Measurements from ENCODE around the gene TRAF3.
"Not testable (repeated sequence)": the region's sequence is repeated elsewhere in the genome, so short reads cannot be mapped to it uniquely, and the experiment has no call there.

TRAF3 gene

GRCh38 chr14:102857444-102857843, 80.2 kb downstream of the TRAF3 start:
- H3K4me3 ChIP-seq (ENCODE audit: low read depth, low read length) = no peak overlapping the region

GRCh38 chr14:102859911-102860310, 82.7 kb downstream of the TRAF3 start:
- no peak overlapping the region for H3K4me3 ChIP-seq (ENCODE audit: low read depth, low read length)

- no peak overlapping the region for H3K4me3 ChIP-seq (ENCODE audit: low read depth, low read length)
Observed at GRCh38 chr14:102862154-102862773, 85.0 kb downstream of the TRAF3 start.

- no peak overlapping the region for H3K4me3 ChIP-seq (ENCODE audit: low read depth, low read length)
Observed at GRCh38 chr14:102863381-102863780, 86.1 kb downstream of the TRAF3 start.

- H3K4me3 ChIP-seq (ENCODE audit: low read depth, low read length) = not testable (repeated sequence)
Observed at GRCh38 chr14:102865916-102866315, 88.7 kb downstream of the TRAF3 start.

GRCh38 chr14:102866982-102867761, 89.9 kb downstream of the TRAF3 start:
- no peak overlapping the region for H3K4me3 ChIP-seq (ENCODE audit: low read depth, low read length)

- H3K4me3 ChIP-seq (ENCODE audit: low read depth, low read length) = no peak overlapping the region
Observed at GRCh38 chr14:102867826-102868580, 90.8 kb downstream of the TRAF3 start.

GRCh38 chr14:102868956-102869547, 91.8 kb downstream of the TRAF3 start:
- no peak overlapping the region for H3K4me3 ChIP-seq (ENCODE audit: low read depth, low read length)

GRCh38 chr14:102870246-102870645, 93.0 kb downstream of the TRAF3 start:
- no peak overlapping the region for H3K4me3 ChIP-seq (ENCODE audit: low read depth, low read length)

GRCh38 chr14:102870994-102871831, 94.0 kb downstream of the TRAF3 start:
- H3K4me3 ChIP-seq (ENCODE audit: low read depth, low read length) = no peak overlapping the region

GRCh38 chr14:102872020-102872419, 94.8 kb downstream of the TRAF3 start:
- H3K4me3 ChIP-seq (ENCODE audit: low read depth, low read length) = no peak overlapping the region

- no peak overlapping the region for H3K4me3 ChIP-seq (ENCODE audit: low read depth, low read length)
Observed at GRCh38 chr14:102873131-102873530, 95.9 kb downstream of the TRAF3 start.

GRCh38 chr14:102873546-102874061, 96.4 kb downstream of the TRAF3 start:
- H3K4me3 ChIP-seq (ENCODE audit: low read depth, low read length) = no peak overlapping the region

- no peak overlapping the region for H3K4me3 ChIP-seq (ENCODE audit: low read depth, low read length)
Observed at GRCh38 chr14:102875652-102876051, 98.4 kb downstream of the TRAF3 start.

- not testable (repeated sequence) for H3K4me3 ChIP-seq (ENCODE audit: low read depth, low read length)
Observed at GRCh38 chr14:102877511-102877910, 100.3 kb downstream of the TRAF3 start.

GRCh38 chr14:102878174-102878969, 101.1 kb downstream of the TRAF3 start:
- no peak overlapping the region for H3K4me3 ChIP-seq (ENCODE audit: low read depth, low read length)

GRCh38 chr14:102878970-102879460, 101.8 kb downstream of the TRAF3 start:
- no peak overlapping the region for H3K4me3 ChIP-seq (ENCODE audit: low read depth, low read length)

GRCh38 chr14:102882226-102882906, 105.1 kb downstream of the TRAF3 start:
- no peak overlapping the region for H3K4me3 ChIP-seq (ENCODE audit: low read depth, low read length)

- no peak overlapping the region for H3K4me3 ChIP-seq (ENCODE audit: low read depth, low read length)
Observed at GRCh38 chr14:102883089-102883541, 105.9 kb downstream of the TRAF3 start.

Data from iPS-11a (cell line).